ENCODE data around the gene NACA2.
"Not testable (repeated sequence)": the region's sequence is repeated elsewhere in the genome, so short reads cannot be mapped to it uniquely, and the experiment has no call there.

Gene NACA2

GRCh38 chr17:61593426-61593825, 2.4 kb upstream of the NACA2 start:
- TF ChIP-seq CTCF (IDR thresholded peaks at IDR 0.05; ENCODE audit: insufficient read depth, low read depth, low read length, missing control alignments) = no peak
- DNase-seq (ENCODE audit: low read depth) = no peak
- H3K4me3 ChIP-seq (ENCODE audit: low read length) = no peak overlapping the region

GRCh38 chr17:61591930-61592329, 911 bp upstream of the NACA2 start:
- no peak for TF ChIP-seq CTCF (IDR thresholded peaks at IDR 0.05; ENCODE audit: insufficient read depth, low read depth, low read length, missing control alignments)
- DNase-seq (ENCODE audit: low read depth) = no peak
- H3K4me3 ChIP-seq (ENCODE audit: low read length) = no peak overlapping the region

- no peak for TF ChIP-seq CTCF (IDR thresholded peaks at IDR 0.05; ENCODE audit: insufficient read depth, low read depth, low read length, missing control alignments)
- no peak overlapping the region for H3K4me3 ChIP-seq (ENCODE audit: low read length)
- DNase-seq (ENCODE audit: low read depth) = no peak
Measured at GRCh38 chr17:61589990-61590389, 1.0 kb downstream of the NACA2 start.

GRCh38 chr17:61587807-61588660, 3.0 kb downstream of the NACA2 start:
- no peak for TF ChIP-seq CTCF (IDR thresholded peaks at IDR 0.05; ENCODE audit: insufficient read depth, low read depth, low read length, missing control alignments)
- H3K4me3 ChIP-seq (ENCODE audit: low read length) = no peak overlapping the region
- DNase-seq (ENCODE audit: low read depth) = no peak

GRCh38 chr17:61587242-61587641, 3.8 kb downstream of the NACA2 start:
- TF ChIP-seq CTCF (IDR thresholded peaks at IDR 0.05; ENCODE audit: insufficient read depth, low read depth, low read length, missing control alignments) = no peak
- no peak overlapping the region for H3K4me3 ChIP-seq (ENCODE audit: low read length)
- no peak for DNase-seq (ENCODE audit: low read depth)

GRCh38 chr17:61586622-61587021, 4.4 kb downstream of the NACA2 start:
- not testable (repeated sequence) for DNase-seq (ENCODE audit: low read depth)

GRCh38 chr17:61586031-61586566, 4.9 kb downstream of the NACA2 start:
- DNase-seq (ENCODE audit: low read depth) = no peak
- no peak overlapping the region for H3K4me3 ChIP-seq (ENCODE audit: low read length)
- TF ChIP-seq CTCF (IDR thresholded peaks at IDR 0.05; ENCODE audit: insufficient read depth, low read depth, low read length, missing control alignments) = no peak

More at GRCh38 chr17:61586622-61587021, 4.4 kb downstream of the NACA2 start:
- not testable (repeated sequence) for H3K4me3 ChIP-seq (ENCODE audit: low read length)

All from epithelial cell of esophagus (primary cell).